HEK293 (cell line): ENCODE data around the gene OR10A6.

ENCODE experiments used
- CTCF ChIA-PET: fragments of 350-600 bp; formaldehyde crosslinking; extraction: SDS; loops from one replicate; lab custom pipeline; 2021; ENCODE audit warnings: antibody characterized with exemption; lab: Yijun Ruan, JAX
- POLR2A ChIA-PET: fragments of 300-600 bp; formaldehyde crosslinking; extraction: SDS; loops from one replicate; lab custom pipeline; 2020; ENCODE audit warnings: antibody characterized with exemption, inconsistent platforms; lab: Yijun Ruan, JAX
- H3K27ac ChIP-seq: fragments of 200-500 bp; sonication (Bioruptor generic); 2 replicates; pipeline ENCODE4 v1.5.1; 2014; ENCODE audit warnings: low read depth, low read length, control low read depth, inconsistent platforms; ENCODE audit errors: extremely low read depth
- H3K36me3 ChIP-seq, 2 experiments: fragments of 200-500 bp in 1 of 2; sonication (Bioruptor generic) in 1 of 2; 1 replicate in 1 of 2; 2 replicates in 1 of 2; pipeline ENCODE4 v1.5.1; 2014 to 2017; ENCODE audit warnings: inconsistent platforms in 2 of 2, low read length in 2 of 2; ENCODE audit not compliant: control insufficient read depth in 2 of 2, insufficient read depth in 1 of 2
- H3K4me1 ChIP-seq: fragments of 200-500 bp; sonication (Bioruptor generic); 2 replicates; pipeline ENCODE4 v1.5.1; 2014; ENCODE audit warnings: mild to moderate bottlenecking, low read length, inconsistent platforms; ENCODE audit not compliant: control insufficient read depth, insufficient read depth
- H3K4me3 ChIP-seq: 2 replicates; pipeline ENCODE4 v1.5.1; 2011; ENCODE audit warnings: low read depth, mild to moderate bottlenecking, control low read depth, low read length, moderate library complexity
- H3K9me3 ChIP-seq: fragments of 200-500 bp; sonication (Bioruptor generic); 2 replicates; pipeline ENCODE4 v1.5.1; 2014; ENCODE audit warnings: low read depth, low read length, inconsistent platforms; ENCODE audit not compliant: control insufficient read depth, insufficient read depth
- HOXD13 ChIP-seq: sonication (generic); formaldehyde crosslinking; IDR thresholded peaks from 2 replicates; pipeline ENCODE4 v1.8.0; 2022; ENCODE audit warnings: missing genetic modification reagents, borderline replicate concordance
- OVOL3 ChIP-seq: fragments of 450-650 bp; formaldehyde crosslinking; IDR thresholded peaks from 2 replicates; pipeline ENCODE4 v1.5.1; 2016; ENCODE audit warnings: missing biosample characterization, missing genetic modification characterization
- PRDM1 ChIP-seq: fragments of 450-650 bp; formaldehyde crosslinking; IDR thresholded peaks from 2 replicates; pipeline ENCODE4; 2016; ENCODE audit warnings: missing biosample characterization, missing genetic modification characterization
- SALL2 ChIP-seq: fragments of 450-650 bp; formaldehyde crosslinking; IDR thresholded peaks from 2 replicates; pipeline ENCODE4 v1.5.0; 2017; ENCODE audit warnings: missing biosample characterization, mild to moderate bottlenecking, missing genetic modification characterization, borderline replicate concordance
- ZBTB10 ChIP-seq: fragments of 450-650 bp; formaldehyde crosslinking; IDR thresholded peaks from 2 replicates; pipeline ENCODE4 v1.5.1; 2016; ENCODE audit warnings: missing biosample characterization, missing genetic modification characterization
- ZBTB21 ChIP-seq: fragments of 450-650 bp; formaldehyde crosslinking; IDR thresholded peaks from 2 replicates; pipeline ENCODE4 v1.5.1; 2017; ENCODE audit warnings: missing biosample characterization, missing genetic modification characterization
- ZBTB26 ChIP-seq: fragments of 450-650 bp; formaldehyde crosslinking; optimal IDR thresholded peaks from 2 replicates; pipeline ENCODE3; 2016; ENCODE audit warnings: missing biosample characterization, mild to moderate bottlenecking, missing genetic modification characterization
- ZBTB8A ChIP-seq: fragments of 450-650 bp; formaldehyde crosslinking; IDR thresholded peaks from 2 replicates; pipeline ENCODE4 v1.5.1; 2016; ENCODE audit warnings: missing biosample characterization, missing genetic modification characterization
- ZIC2 ChIP-seq: fragments of 450-650 bp; formaldehyde crosslinking; IDR thresholded peaks from 2 replicates; pipeline ENCODE4 v1.5.1; 2016; ENCODE audit warnings: missing biosample characterization, missing genetic modification characterization
- ZNF138 ChIP-seq: fragments of 450-650 bp; formaldehyde crosslinking; IDR thresholded peaks from 2 replicates; pipeline ENCODE4 v1.5.1; 2016; ENCODE audit warnings: missing biosample characterization, missing genetic modification characterization, borderline replicate concordance
- ZNF184 ChIP-seq: fragments of 450-650 bp; IDR thresholded peaks from 2 replicates; pipeline ENCODE4 v1.5.1; 2018; ENCODE audit warnings: missing biosample characterization, mild to moderate bottlenecking, missing genetic modification characterization
- ZNF2 ChIP-seq: fragments of 450-650 bp; formaldehyde crosslinking; IDR thresholded peaks from 2 replicates; pipeline ENCODE4 v1.5.1; 2016; ENCODE audit warnings: missing biosample characterization, missing genetic modification characterization
- ZNF24 ChIP-seq: fragments of 450-650 bp; formaldehyde crosslinking; IDR thresholded peaks from 2 replicates; pipeline ENCODE4 v1.5.1; 2016; ENCODE audit warnings: missing biosample characterization, missing genetic modification characterization
- ZNF341 ChIP-seq: fragments of 450-650 bp; formaldehyde crosslinking; IDR thresholded peaks from 2 replicates; pipeline ENCODE4; 2016; ENCODE audit warnings: low read depth, missing biosample characterization, missing genetic modification characterization
- ZNF48 ChIP-seq: fragments of 450-650 bp; formaldehyde crosslinking; IDR thresholded peaks from 2 replicates; pipeline ENCODE4 v1.5.1; 2016; ENCODE audit warnings: missing biosample characterization, missing genetic modification characterization
- ZNF701 ChIP-seq: fragments of 450-650 bp; formaldehyde crosslinking; IDR thresholded peaks from 2 replicates; pipeline ENCODE4 v1.5.1; 2016; ENCODE audit warnings: missing biosample characterization, missing genetic modification characterization
- ZNF791 ChIP-seq: fragments of 450-650 bp; formaldehyde crosslinking; IDR thresholded peaks from 2 replicates; pipeline ENCODE4 v1.5.1; 2016; ENCODE audit warnings: missing biosample characterization, missing genetic modification characterization
- TF ChIP-seq, protein P1 (sequence below): fragments of 450-650 bp; formaldehyde crosslinking; IDR thresholded peaks from 2 replicates; pipeline ENCODE4; 2016; ENCODE audit warnings: missing biosample characterization, missing genetic modification characterization
- TF ChIP-seq, protein P2 (sequence below): fragments of 450-650 bp; formaldehyde crosslinking; IDR thresholded peaks from 2 replicates; pipeline ENCODE4 v1.5.1; 2016; ENCODE audit warnings: missing biosample characterization, missing genetic modification characterization
- TF ChIP-seq, protein P3 (sequence below): fragments of 450-650 bp; formaldehyde crosslinking; conservative IDR thresholded peaks from 2 replicates; pipeline ENCODE4 v1.5.1; 2016; ENCODE audit warnings: low read depth, missing biosample characterization, missing genetic modification characterization
- TF ChIP-seq, protein P4 (sequence below): fragments of 450-650 bp; formaldehyde crosslinking; IDR thresholded peaks from 2 replicates; pipeline ENCODE4 v1.5.1; 2016; ENCODE audit warnings: missing biosample characterization, missing genetic modification characterization

Gene OR10A6

DNA sequence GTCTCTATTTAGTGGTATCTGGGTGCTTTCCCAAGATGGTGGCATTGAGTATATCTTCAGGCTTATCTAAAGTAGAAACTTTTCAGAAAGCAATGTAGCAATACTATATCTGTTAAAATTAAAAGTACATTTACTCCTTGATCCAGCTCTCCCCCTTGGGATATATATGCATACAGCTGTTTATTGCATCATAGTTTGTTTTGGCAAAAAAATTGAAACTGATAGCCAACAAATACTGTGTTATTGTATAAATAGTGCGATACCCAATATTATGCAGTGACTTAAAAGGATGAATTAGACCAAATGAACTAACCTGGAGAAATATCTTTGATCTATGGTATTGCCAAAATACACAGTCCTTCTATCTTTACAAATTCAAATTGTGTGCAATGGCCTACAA is 18.9 kb upstream of the OR10A6 start:
- CTCF ChIA-PET = interaction anchor here (0.6 to 1.1 kb wide), 2 partner anchors 37 to 44 kb away, joined by 3 to 4 read pairs; partner anchors contain the start of gene EIF3F
- Histone ChIP-seq H3K36me3 (no peaks in the 10 kb centered on the region), H3K9me3 (no peaks in the 10 kb centered on the region), H3K4me3 (no peak overlapping the region), H3K27ac (no peak overlapping the region), H3K4me1 (no peaks in the 10 kb centered on the region)
- TF ChIP-seq ZNF791 (tag by site-specific recombination) (no peak), ZNF24 (tag by site-specific recombination) (no peak), ZBTB21 (tag by site-specific recombination) (no peak), ZBTB10 (tag by site-specific recombination) (no peak), SALL2 (tag by site-specific recombination) (no peak), ZNF184 (tag by site-specific recombination) (no peak), OVOL3 (no peak), ZBTB8A (tag by site-specific recombination) (no peak)
- POLR2A ChIA-PET = no interaction called here

DNA sequence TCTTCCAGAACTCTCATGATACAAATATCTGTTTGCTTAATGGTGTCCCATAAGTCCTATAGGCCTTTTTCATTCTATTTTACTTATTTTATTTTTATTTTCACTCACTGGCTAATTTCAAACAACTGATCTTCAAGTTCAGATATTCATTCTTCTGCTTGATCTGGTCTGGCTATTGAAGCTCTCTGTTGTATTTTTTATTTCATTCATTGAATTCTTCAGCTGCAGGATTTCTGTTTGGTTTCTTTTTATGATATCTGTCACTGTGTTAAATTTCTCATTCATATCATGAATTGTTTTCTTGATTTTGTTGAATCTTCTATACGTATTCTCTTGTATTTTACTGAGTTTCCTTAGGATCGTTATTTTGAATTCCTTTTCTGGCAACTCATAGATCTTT is 13.1 kb upstream of the OR10A6 start:
- Histone ChIP-seq H3K9me3 (no peaks in the 10 kb centered on the region), H3K27ac (no peak overlapping the region), H3K36me3 (no peaks in the 10 kb centered on the region), H3K4me1 (no peaks in the 10 kb centered on the region), H3K4me3 (no peak overlapping the region)
- ChIA-PET POLR2A (no interaction called here), CTCF (no interaction called here)
- TF ChIP-seq ZNF341 (tag by site-specific recombination) (no peak), ZNF138 (no peak), ZNF2 (tag by site-specific recombination) (no peak), PRDM1 (tag by site-specific recombination) (no peak), ZNF48 (no peak), HOXD13 (CRISPR knock-in tag) (no peak), ZNF701 (tag by site-specific recombination) (no peak), ZBTB26 (tag by site-specific recombination) (no peak), ZIC2 (tag by site-specific recombination) (no peak)
- TF ChIP-seq, protein P1, sequence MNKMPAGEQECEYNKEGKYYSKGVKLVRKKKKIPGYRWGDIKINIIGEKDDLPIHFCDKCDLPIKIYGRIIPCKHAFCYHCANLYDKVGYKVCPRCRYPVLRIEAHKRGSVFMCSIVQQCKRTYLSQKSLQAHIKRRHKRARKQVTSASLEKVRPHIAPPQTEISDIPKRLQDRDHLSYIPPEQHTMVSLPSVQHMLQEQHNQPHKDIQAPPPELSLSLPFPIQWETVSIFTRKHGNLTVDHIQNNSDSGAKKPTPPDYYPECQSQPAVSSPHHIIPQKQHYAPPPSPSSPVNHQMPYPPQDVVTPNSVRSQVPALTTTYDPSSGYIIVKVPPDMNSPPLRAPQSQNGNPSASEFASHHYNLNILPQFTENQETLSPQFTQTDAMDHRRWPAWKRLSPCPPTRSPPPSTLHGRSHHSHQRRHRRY (tag by site-specific recombination) = no peak
- TF ChIP-seq, protein P2, sequence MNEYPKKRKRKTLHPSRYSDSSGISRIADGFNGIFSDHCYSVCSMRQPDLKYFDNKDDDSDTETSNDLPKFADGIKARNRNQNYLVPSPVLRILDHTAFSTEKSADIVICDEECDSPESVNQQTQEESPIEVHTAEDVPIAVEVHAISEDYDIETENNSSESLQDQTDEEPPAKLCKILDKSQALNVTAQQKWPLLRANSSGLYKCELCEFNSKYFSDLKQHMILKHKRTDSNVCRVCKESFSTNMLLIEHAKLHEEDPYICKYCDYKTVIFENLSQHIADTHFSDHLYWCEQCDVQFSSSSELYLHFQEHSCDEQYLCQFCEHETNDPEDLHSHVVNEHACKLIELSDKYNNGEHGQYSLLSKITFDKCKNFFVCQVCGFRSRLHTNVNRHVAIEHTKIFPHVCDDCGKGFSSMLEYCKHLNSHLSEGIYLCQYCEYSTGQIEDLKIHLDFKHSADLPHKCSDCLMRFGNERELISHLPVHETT (tag by site-specific recombination) = no peak
- TF ChIP-seq, protein P3, sequence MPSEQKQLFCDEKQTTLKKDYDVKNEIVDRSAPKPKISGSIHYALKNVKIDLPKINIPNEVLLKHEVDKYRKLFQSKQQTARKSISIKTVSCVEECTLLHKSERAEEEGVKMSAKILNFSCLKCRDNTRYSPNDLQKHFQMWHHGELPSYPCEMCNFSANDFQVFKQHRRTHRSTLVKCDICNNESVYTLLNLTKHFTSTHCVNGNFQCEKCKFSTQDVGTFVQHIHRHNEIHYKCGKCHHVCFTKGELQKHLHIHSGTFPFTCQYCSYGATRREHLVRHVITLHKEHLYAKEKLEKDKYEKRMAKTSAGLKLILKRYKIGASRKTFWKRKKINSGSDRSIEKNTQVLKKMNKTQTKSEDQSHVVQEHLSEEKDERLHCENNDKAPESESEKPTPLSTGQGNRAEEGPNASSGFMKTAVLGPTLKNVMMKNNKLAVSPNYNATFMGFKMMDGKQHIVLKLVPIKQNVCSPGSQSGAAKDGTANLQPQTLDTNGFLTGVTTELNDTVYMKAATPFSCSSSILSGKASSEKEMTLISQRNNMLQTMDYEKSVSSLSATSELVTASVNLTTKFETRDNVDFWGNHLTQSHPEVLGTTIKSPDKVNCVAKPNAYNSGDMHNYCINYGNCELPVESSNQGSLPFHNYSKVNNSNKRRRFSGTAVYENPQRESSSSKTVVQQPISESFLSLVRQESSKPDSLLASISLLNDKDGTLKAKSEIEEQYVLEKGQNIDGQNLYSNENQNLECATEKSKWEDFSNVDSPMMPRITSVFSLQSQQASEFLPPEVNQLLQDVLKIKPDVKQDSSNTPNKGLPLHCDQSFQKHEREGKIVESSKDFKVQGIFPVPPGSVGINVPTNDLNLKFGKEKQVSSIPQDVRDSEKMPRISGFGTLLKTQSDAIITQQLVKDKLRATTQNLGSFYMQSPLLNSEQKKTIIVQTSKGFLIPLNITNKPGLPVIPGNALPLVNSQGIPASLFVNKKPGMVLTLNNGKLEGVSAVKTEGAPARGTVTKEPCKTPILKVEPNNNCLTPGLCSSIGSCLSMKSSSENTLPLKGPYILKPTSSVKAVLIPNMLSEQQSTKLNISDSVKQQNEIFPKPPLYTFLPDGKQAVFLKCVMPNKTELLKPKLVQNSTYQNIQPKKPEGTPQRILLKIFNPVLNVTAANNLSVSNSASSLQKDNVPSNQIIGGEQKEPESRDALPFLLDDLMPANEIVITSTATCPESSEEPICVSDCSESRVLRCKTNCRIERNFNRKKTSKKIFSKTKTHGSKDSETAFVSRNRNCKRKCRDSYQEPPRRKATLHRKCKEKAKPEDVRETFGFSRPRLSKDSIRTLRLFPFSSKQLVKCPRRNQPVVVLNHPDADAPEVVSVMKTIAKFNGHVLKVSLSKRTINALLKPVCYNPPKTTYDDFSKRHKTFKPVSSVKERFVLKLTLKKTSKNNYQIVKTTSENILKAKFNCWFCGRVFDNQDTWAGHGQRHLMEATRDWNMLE (tag by site-specific recombination) = no peak
- TF ChIP-seq, protein P4, sequence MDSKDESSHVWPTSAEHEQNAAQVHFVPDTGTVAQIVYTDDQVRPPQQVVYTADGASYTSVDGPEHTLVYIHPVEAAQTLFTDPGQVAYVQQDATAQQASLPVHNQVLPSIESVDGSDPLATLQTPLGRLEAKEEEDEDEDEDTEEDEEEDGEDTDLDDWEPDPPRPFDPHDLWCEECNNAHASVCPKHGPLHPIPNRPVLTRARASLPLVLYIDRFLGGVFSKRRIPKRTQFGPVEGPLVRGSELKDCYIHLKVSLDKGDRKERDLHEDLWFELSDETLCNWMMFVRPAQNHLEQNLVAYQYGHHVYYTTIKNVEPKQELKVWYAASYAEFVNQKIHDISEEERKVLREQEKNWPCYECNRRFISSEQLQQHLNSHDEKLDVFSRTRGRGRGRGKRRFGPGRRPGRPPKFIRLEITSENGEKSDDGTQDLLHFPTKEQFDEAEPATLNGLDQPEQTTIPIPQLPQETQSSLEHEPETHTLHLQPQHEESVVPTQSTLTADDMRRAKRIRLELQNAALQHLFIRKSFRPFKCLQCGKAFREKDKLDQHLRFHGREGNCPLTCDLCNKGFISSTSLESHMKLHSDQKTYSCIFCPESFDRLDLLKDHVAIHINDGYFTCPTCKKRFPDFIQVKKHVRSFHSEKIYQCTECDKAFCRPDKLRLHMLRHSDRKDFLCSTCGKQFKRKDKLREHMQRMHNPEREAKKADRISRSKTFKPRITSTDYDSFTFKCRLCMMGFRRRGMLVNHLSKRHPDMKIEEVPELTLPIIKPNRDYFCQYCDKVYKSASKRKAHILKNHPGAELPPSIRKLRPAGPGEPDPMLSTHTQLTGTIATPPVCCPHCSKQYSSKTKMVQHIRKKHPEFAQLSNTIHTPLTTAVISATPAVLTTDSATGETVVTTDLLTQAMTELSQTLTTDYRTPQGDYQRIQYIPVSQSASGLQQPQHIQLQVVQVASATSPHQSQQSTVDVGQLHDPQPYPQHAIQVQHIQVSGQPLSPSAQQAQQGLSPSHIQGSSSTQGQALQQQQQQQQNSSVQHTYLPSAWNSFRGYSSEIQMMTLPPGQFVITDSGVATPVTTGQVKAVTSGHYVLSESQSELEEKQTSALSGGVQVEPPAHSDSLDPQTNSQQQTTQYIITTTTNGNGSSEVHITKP (tag by site-specific recombination) = no peak
